Stimulated activated CD8-positive, alpha-beta memory T cell treated with anti-CD3 and anti-CD28 coated beads, Interleukin-7, amount 100 ng/mL, for 1 hour (primary cell): Measurements from ENCODE around the gene ATF6.
"Not testable (repeated sequence)": the region's sequence is repeated elsewhere in the genome, so short reads cannot be mapped to it uniquely, and the experiment has no call there.

Source experiments
- DNase-seq, 2 donors: peaks; one replicate each; pipeline ENCODE4 v3.0.0-alpha.2; 2020; ENCODE audit warnings: low read depth in 2 of 2

Gene ATF6

GRCh38 chr1:161733526-161733925 lies 32.6 kb upstream of the ATF6 start:
- no peak for DNase-seq

DNA sequence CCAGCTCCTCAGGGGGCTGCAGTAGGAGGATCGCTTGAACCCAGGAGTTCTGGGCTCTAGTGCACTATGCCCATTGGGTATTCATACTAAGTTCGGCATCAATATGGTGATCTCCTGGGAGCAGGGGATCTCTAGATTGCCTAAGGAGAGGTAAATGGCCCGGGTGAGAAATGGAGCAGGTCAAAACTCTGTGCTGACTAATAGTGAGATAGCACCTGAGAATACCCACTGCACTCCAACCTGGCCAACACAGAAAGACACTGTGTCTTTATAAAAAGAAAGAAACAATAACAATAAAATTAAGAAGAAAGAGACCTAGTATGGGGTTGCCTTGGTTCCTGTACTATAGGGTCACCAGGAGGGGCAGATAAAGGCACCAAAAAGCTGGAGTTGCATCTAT lies 30.3 kb upstream of the ATF6 start:
- no peak for DNase-seq

DNA sequence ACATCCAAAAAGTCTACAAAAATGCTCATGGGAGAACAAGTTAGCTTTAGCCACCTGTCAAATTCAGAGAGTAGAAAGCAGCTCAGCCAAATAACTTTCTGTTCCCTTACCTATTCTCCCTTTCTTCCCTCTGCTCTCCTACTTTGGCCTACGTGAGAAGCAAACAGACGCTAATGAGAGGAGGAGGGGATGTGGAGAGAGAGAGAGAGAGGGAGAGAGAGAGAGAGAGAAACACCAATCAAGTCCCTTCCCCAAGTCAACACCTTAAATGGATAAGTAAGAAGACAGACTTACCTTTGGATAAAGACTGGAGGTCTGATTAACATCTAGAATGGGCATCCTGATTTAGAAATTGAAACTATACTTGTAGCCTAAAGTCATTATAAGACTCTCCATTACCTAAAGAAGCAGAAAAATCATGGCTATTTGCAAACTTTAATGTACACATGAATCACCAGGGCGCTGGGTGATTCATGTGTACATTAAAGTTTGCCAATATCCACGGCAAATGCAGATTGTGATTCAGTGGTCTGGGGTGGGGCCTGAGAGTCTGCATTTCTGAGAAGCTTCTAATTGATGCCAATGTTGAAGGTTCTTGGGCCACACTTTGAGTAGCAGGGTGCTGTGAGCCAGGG lies 29.7 kb upstream of the ATF6 start:
- DNase-seq: no peak

DNA sequence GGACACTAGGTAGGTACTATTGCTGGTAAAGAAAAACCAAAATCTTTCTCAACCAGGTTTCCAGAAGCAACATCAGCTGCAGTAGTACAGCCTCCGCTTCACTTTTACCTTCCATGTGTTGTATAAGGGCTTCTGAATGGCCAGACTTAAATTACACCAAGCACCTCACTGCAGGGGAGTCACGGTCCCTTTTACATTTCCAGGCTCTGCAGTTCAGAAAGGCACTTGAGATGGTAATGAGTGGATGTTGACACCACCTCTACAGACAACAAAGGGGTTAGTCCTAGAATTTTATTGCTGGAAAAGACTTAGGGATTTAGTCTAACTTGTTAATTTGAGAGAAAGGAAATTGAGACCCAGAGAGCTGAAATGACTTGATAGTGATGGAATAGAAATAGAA lies 28.5 kb upstream of the ATF6 start:
- no peak for DNase-seq

- peak; percentile 39 to 54 for DNase-seq
Measured at GRCh38 chr1:161738627-161739287, 27.4 kb upstream of the ATF6 start.

DNA sequence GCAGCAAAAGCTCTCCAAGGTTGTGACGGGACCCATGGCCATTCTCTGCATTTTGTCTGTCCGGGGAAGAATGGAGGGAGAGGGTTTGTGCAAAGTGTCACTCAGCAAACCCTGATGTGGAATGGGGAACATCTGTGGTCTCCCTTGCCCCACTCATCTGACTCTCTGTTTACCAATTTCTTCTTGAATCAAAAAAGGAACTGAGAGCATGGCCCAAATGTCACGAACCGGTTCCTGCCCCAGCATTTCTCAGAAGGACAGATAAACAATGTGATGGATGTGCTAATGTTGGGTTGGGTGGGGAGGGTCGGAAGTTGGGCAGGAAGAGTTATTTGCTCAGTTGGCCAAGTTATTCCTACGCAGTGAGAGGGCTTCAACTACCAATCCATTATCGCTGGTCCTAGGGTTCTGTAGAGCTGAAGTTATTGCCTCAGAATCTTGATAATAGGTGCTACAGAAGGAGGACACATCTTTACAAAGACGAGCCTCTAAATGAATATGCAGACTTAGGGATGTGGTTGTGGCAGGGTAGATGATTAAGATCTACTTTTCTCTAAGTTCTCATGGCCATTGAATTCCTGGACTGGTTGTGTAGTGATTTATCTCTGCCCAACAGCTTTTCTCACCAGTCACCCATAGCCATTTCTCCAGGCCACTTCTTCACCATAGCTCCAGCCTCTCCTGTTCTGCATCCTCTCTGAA lies 26.1 kb upstream of the ATF6 start:
- DNase-seq: no peak

GRCh38 chr1:161740921-161741320 lies 25.2 kb upstream of the ATF6 start:
- no peak for DNase-seq

DNA sequence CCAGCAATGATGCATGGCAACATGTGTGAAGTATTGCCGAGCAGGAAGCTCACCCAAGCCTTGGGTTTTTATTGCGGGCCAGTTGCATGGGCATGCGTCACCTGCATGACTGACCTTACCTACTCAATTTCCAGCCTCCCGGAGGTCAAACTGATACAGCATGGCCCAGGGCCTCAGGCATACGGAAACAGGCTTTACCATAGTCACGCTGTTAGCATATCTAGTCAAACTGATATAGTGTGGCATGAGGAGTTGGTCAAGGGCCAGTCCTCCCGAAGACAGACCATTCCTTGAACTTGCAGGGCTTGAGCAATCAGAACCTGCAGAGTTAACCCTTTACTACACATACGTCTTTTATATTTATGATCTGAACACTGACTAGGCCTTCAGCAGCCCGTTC lies 22.9 kb upstream of the ATF6 start:
- no peak for DNase-seq

- DNase-seq: no peak
Measured at GRCh38 chr1:161747801-161748200, 18.3 kb upstream of the ATF6 start.

- DNase-seq: peak; percentile 62 to 63
Measured at GRCh38 chr1:161749509-161750407, 16.4 kb upstream of the ATF6 start, which contains the start of gene DUSP12. DUSP12 (plus strand) TSS chr1:161749786; CDS start chr1:161749802, 16 bp downstream.

DNA sequence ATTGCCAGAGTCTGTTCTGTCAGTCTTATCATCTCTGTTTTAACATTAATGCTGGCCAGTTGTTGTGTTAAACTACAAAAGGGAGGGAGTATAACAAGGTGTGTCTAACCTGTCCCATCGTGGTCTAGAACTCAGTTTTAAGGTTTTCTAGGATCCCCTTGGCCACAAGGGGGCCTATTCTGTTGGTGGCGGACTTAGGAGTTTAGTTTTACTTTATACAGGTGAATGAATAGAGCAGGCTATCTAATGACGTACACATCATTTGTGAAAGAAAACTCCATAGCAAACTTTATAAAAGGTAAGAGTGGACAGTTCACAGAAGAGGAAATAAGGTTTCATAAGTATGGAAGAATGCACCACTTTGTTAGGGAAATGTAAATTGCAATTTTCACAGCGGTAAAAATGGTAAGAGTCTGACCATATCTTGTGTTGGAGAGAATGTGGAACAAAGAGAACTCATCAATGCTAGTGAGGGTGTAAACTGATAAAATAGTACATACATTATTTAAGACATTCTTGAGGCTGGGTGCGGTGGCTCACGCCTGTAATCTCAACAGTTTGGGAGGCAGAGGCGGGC lies 2.5 kb upstream of the ATF6 start:
- no peak for DNase-seq

GRCh38 chr1:161768461-161768860 lies 2.3 kb downstream of the ATF6 start:
- no peak for DNase-seq

DNA sequence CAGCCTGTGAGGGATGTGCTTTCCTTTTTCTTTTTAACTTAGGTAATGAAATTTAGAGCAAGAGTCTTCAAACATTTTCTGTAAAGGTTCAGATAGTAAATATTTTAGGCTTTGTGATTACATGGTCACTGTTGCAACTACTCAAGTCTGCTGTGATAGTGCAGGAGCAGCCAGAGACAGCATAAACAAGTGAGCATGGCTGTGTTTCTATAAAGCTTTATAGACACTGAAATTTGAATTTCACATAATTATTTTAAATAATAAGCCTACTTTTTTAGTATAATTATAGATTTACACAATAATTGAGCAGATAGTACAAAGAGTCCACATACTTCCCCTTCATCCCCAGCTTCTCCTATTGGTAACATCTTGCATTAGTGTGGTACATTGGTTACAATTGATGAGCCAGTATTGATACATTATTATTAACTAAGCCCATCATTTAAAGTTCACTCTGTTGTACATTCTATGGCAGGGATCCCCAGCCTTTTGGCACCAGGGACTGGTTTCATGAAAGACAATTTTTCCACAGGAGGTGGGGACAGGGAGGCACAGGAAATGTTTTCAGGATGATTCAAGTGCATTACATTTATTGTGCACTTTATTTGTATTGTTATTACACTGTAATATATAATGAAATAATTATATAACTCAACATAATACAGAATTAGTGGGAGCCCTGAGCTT lies 3.0 kb downstream of the ATF6 start:
- DNase-seq: no peak

GRCh38 chr1:161769673-161770045 lies 3.5 kb downstream of the ATF6 start:
- not testable (repeated sequence) for DNase-seq

DNA sequence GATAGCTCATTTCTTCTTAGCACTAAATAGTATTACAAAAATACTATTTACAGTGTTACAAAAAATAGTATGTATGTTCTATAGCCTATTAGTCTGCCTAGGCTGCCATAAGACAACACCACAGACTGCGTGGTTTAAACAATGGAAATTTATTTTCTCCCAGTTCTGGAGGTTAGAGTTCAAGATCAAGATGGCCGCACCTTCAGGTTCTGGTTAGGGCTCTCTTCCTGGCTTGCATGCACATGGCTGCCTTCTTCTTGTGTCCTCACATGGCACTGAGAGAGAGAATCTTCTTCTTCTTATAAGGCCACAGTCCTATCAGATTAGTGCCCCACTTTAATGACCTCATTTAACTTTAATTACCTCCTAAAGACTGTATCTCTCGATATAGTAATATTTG lies 4.1 kb downstream of the ATF6 start:
- DNase-seq: no peak

DNA sequence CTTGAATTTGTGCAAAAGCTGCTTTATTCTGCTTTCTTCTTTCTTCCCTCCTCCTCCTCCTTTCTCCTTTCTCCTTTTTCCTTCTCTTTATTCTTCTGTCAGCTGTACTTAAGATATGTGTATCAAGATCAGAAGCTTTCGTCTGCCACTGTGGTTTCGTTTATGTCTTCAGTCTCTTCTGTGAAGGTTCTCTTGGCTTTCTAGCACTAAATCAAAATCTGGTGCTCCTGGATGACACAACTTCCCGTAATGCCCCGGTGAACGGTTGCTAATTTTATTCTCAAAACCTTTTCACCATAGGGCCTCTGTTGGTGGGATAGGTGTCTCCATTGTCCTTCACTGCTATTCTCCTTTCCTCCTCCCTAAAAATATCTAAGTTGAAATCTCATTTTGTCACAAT lies 5.0 kb downstream of the ATF6 start:
- no peak for DNase-seq

DNA sequence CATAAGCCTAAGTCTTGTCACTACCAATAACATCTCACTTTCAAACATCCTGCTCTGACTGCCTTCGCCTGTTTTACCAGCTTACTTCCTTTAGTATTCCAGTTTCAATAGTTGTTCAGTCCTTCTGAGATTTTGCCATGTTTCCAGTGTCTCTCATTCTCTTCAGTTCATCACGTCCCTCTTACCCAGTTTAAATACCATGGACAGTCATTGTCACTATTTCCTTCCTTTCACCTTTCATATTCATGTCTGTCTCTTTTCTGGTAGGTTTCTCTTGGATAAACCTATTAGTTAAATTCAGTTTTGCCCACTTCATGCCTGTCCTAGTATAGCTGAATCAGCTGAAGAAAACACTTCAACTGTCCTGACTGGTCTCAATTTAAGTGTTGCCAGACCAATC lies 5.9 kb downstream of the ATF6 start:
- DNase-seq: no peak

GRCh38 chr1:161772397-161772796 lies 6.3 kb downstream of the ATF6 start:
- DNase-seq: no peak

DNA sequence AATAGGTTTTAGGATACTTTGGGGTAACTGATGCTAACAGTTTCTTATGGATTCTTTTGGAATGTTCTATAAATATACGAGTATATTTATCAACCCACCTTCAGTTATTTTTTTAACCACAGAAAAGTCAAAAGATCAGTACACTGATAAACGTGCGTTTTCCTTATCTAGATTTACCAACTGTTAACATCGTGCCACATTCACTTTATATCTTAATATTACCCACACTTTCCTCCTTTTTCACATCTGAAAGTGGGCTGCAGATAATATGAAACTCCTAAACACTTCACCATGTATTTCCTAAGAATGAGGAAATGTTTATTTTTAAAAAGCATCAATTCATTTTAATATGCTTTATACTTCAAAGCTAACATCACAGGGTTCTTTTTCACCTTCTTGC lies 7.7 kb downstream of the ATF6 start:
- DNase-seq: no peak

GRCh38 chr1:161777261-161777660 lies 11.1 kb downstream of the ATF6 start:
- no peak for DNase-seq

- no peak for DNase-seq
Measured at GRCh38 chr1:161778522-161778921, 12.4 kb downstream of the ATF6 start.
